GM12891 (cell line): Measurements from ENCODE around the gene PLRG1.

Experiments used
- POLR2A ChIP-seq: IDR thresholded peaks from 2 replicates; pipeline ENCODE4 v1.6.1; 2011; ENCODE audit warnings: low read depth, low read length, control low read depth
- TAF1 ChIP-seq: IDR thresholded peaks from 2 replicates; pipeline ENCODE4 v1.6.1; 2011; ENCODE audit warnings: low read depth, low read length, control low read depth

- TF ChIP-seq POLR2A (no peak), TAF1 (no peak)
Observed at GRCh38 chr4:154502111-154502510, 48.1 kb downstream of the PLRG1 start.
